H1 (cell line): ENCODE data around the gene MUC5AC. TPM values are rescaled to one million over a fixed set of nuclear protein-coding genes. Genes with fewer than 3 reads are reported as not detected.

Experiments used
- CTCF ChIA-PET: fragments of 300-600 bp; sonication (Branson Sonifier 250); formaldehyde crosslinking; loops from one replicate; lab custom pipeline; 2021; ENCODE audit not compliant: partially characterized antibody; lab: Charles Lee
- POLR2A ChIA-PET: fragments of 300-600 bp; sonication (Branson Sonifier 250); formaldehyde crosslinking; loops from one replicate; lab custom pipeline; 2021; ENCODE audit warnings: inconsistent platforms; ENCODE audit not compliant: partially characterized antibody; lab: Charles Lee
- DNase-seq, 2 experiments: peaks; one replicate each; pipeline versions ENCODE4 v3.0.0 to v3.0.0-alpha.2; 2010 to 2022; ENCODE audit warnings: low spot score in 2 of 2, low read depth in 1 of 2, mixed read lengths in 1 of 2
- FAIRE-seq: peaks from 2 replicates; lab custom pipeline; 2011; peaks lifted over from hg19 to GRCh38; lab: Jason Lieb, UNC
- H2AFZ ChIP-seq: 2 replicates; pipeline ENCODE4 v1.8.1; 2012; ENCODE audit warnings: low read length, inconsistent platforms
- H2AK5ac ChIP-seq: 2 replicates; pipeline ENCODE4 v1.6.1; 2013; ENCODE audit warnings: low read depth, low read length
- H2BK120ac ChIP-seq: replicated peaks from 2 replicates; pipeline ENCODE3; 2013; ENCODE audit warnings: low read depth, low read length, inconsistent platforms
- H2BK12ac ChIP-seq: 2 replicates; pipeline ENCODE4 v1.6.1; 2013; ENCODE audit warnings: low read depth, low read length
- H2BK15ac ChIP-seq: 2 replicates; pipeline ENCODE4 v1.6.1; 2013; ENCODE audit warnings: low read length
- H2BK20ac ChIP-seq: 2 replicates; pipeline ENCODE4 v1.6.1; 2013; ENCODE audit warnings: low read length
- H2BK5ac ChIP-seq: 2 replicates; pipeline ENCODE4 v1.6.1; 2013; ENCODE audit warnings: low read depth, low read length
- H3K14ac ChIP-seq: 2 replicates; pipeline ENCODE4 v1.6.1; 2013; ENCODE audit warnings: inconsistent platforms; ENCODE audit not compliant: insufficient read length
- H3K18ac ChIP-seq: 2 replicates; pipeline ENCODE4 v1.6.1; 2013; ENCODE audit warnings: low read length; ENCODE audit errors: extremely low read depth
- H3K23ac ChIP-seq: 2 replicates; pipeline ENCODE4 v1.6.1; 2013; ENCODE audit warnings: inconsistent platforms; ENCODE audit not compliant: insufficient read length
- H3K23me2 ChIP-seq: 2 replicates; pipeline ENCODE4 v1.6.1; 2013; ENCODE audit warnings: low read depth, low read length
- H3K27ac ChIP-seq: 2 replicates; pipeline ENCODE4 v1.6.1; 2011; ENCODE audit warnings: low read depth, low read length, inconsistent platforms
- H3K27me3 ChIP-seq, 4 experiments: replicated peaks in 1 of 4; 1 replicate in 1 of 4; 2 replicates in 3 of 4; pipeline versions ENCODE4 v1.6.1 to v1.8.1; 2011 to 2013; ENCODE audit warnings: low read length in 3 of 4, mild to moderate bottlenecking in 3 of 4, inconsistent platforms in 2 of 4, mixed read lengths in 2 of 4, moderate library complexity in 1 of 4; ENCODE audit not compliant: control insufficient read depth in 3 of 4, insufficient read depth in 3 of 4; ENCODE audit errors: extremely low read depth in 1 of 4
- H3K36me3 ChIP-seq, 4 experiments: 2 replicates each; pipeline versions ENCODE4 v1.6.1 to v1.8.1; 2011 to 2013; ENCODE audit warnings: mild to moderate bottlenecking in 4 of 4, low read length in 3 of 4, moderate library complexity in 2 of 4, control low read depth in 1 of 4, inconsistent platforms in 1 of 4; ENCODE audit not compliant: insufficient read depth in 4 of 4, control insufficient read depth in 2 of 4
- H3K4ac ChIP-seq: replicated peaks from 2 replicates; pipeline ENCODE3; 2013; ENCODE audit warnings: low read length, low read depth, mixed read lengths, inconsistent platforms; ENCODE audit not compliant: insufficient read length
- H3K4me1 ChIP-seq, 4 experiments: replicated peaks in 1 of 4; 1 replicate in 1 of 4; 2 replicates in 3 of 4; pipeline versions ENCODE4 v1.6.1 to v1.8.1; 2011 to 2013; ENCODE audit warnings: low read length in 3 of 4, inconsistent platforms in 2 of 4, mixed read lengths in 1 of 4; ENCODE audit not compliant: insufficient read depth in 4 of 4, control insufficient read depth in 3 of 4
- H3K4me2 ChIP-seq, 2 experiments: 2 replicates each; pipeline versions ENCODE4 v1.6.1 to v1.8.1; 2011 to 2013; ENCODE audit warnings: low read depth in 2 of 2, low read length in 2 of 2, control low read depth in 1 of 2, inconsistent platforms in 1 of 2, mild to moderate bottlenecking in 1 of 2; ENCODE audit not compliant: insufficient read depth in 1 of 2
- H3K4me3 ChIP-seq, 4 experiments: fragments of 200-600, 300-600 bp in 1 of 4; sonication (generic), shearing (Covaris generic), sonication (Bioruptor Twin) in 1 of 4; 2 replicates each; pipeline versions ENCODE4 v1.5.1 to v1.8.1; 2011 to 2016; ENCODE audit warnings: low read length in 4 of 4, low read depth in 3 of 4, control low read depth in 2 of 4, inconsistent platforms in 2 of 4, mild to moderate bottlenecking in 2 of 4, mixed read lengths in 1 of 4, moderate library complexity in 1 of 4; ENCODE audit not compliant: insufficient read depth in 2 of 4; ENCODE audit errors: extremely low read depth in 1 of 4
- H3K56ac ChIP-seq: replicated peaks from 2 replicates; pipeline ENCODE3; 2013; ENCODE audit warnings: low read depth, mild to moderate bottlenecking, mixed read lengths, low read length, inconsistent platforms; ENCODE audit not compliant: insufficient read length
- H3K79me1 ChIP-seq: 2 replicates; pipeline ENCODE4 v1.6.1; 2013; ENCODE audit warnings: low read depth, low read length, control low read depth
- H3K79me2 ChIP-seq, 2 experiments: 2 replicates each; pipeline versions ENCODE4 v1.6.1 to v1.8.1; 2012 to 2013; ENCODE audit warnings: low read length in 2 of 2, mild to moderate bottlenecking in 2 of 2, inconsistent platforms in 1 of 2; ENCODE audit not compliant: insufficient read depth in 2 of 2, control insufficient read depth in 1 of 2
- H3K9ac ChIP-seq, 4 experiments: replicated peaks in 1 of 4; 1 replicate in 1 of 4; 2 replicates in 3 of 4; pipeline versions ENCODE4 v1.6.1 to v1.8.1; 2011 to 2013; ENCODE audit warnings: low read depth in 3 of 4, low read length in 3 of 4, control low read depth in 2 of 4, mild to moderate bottlenecking in 2 of 4, moderate library complexity in 2 of 4, inconsistent platforms in 1 of 4; ENCODE audit errors: extremely low read depth in 1 of 4
- H3K9me3 ChIP-seq, 2 experiments: 2 replicates each; pipeline versions ENCODE4 v1.6.1 to v1.8.1; 2012 to 2013; ENCODE audit warnings: mild to moderate bottlenecking in 2 of 2, moderate library complexity in 2 of 2, control low read depth in 1 of 2, inconsistent platforms in 1 of 2, low read depth in 1 of 2, low read length in 1 of 2, mixed read lengths in 1 of 2; ENCODE audit not compliant: insufficient read depth in 2 of 2
- H4K20me1 ChIP-seq, 2 experiments: replicated peaks in 1 of 2; 2 replicates each; pipeline versions ENCODE3 to v1.8.1; 2011 to 2013; ENCODE audit warnings: inconsistent platforms in 2 of 2, low read length in 2 of 2, mild to moderate bottlenecking in 1 of 2; ENCODE audit not compliant: insufficient read depth in 2 of 2, control insufficient read depth in 1 of 2
- H4K5ac ChIP-seq: 2 replicates; pipeline ENCODE4 v1.6.1; 2013; ENCODE audit warnings: low read length, low read depth, mixed read lengths, inconsistent platforms; ENCODE audit not compliant: insufficient read length
- H4K8ac ChIP-seq: 2 replicates; pipeline ENCODE4 v1.8.0; 2013; ENCODE audit warnings: mild to moderate bottlenecking, moderate library complexity, low read length, inconsistent platforms; ENCODE audit not compliant: insufficient read depth; ENCODE audit errors: extremely low read depth
- H4K91ac ChIP-seq: replicated peaks from 2 replicates; pipeline ENCODE3; 2013; ENCODE audit warnings: low read length, mixed read lengths, inconsistent platforms; ENCODE audit not compliant: insufficient read length
- CBX5 ChIP-seq: fragments of 300-800, 300-1000 bp; sonication (generic); IDR thresholded peaks from 2 replicates; pipeline ENCODE4 v1.7.1; 2016; ENCODE audit warnings: antibody characterized with exemption, low read length, low read depth
- CHD1 ChIP-seq: IDR thresholded peaks from 2 replicates; pipeline ENCODE4 v1.6.1; 2012; ENCODE audit warnings: low read depth, low read length, improper control_type of control experiment
- EZH2 ChIP-seq: fragments of 200-600 bp; sonication (generic); IDR thresholded peaks from 2 replicates; pipeline ENCODE4 v1.7.1; 2012; ENCODE audit warnings: low read depth, mild to moderate bottlenecking, moderate library complexity, low read length, inconsistent platforms; ENCODE audit not compliant: severe bottlenecking
- FOSL1 ChIP-seq: IDR thresholded peaks from 2 replicates; pipeline ENCODE4 v1.6.1; 2011; ENCODE audit warnings: mild to moderate bottlenecking, low read depth, low read length, moderate library complexity; ENCODE audit not compliant: insufficient read depth
- GABPA ChIP-seq: IDR thresholded peaks from 2 replicates; pipeline ENCODE4 v1.6.1; 2011; ENCODE audit warnings: mild to moderate bottlenecking, low read length, moderate library complexity, borderline replicate concordance; ENCODE audit not compliant: insufficient read depth
- PHF8 ChIP-seq: fragments of 200-600 bp; sonication (generic); conservative IDR thresholded peaks from 2 replicates; pipeline ENCODE4 v1.7.1; 2012; ENCODE audit warnings: low read depth, mild to moderate bottlenecking, inconsistent platforms, low read length, moderate library complexity
- SIN3A ChIP-seq, 2 experiments: IDR thresholded peaks in 1 of 2; conservative IDR thresholded peaks in 1 of 2; 2 replicates each; pipeline ENCODE4 v1.6.1; 2011 to 2012; ENCODE audit warnings: low read length in 2 of 2, improper control_type of control experiment in 1 of 2, low read depth in 1 of 2, mild to moderate bottlenecking in 1 of 2
- SIX5 ChIP-seq: IDR thresholded peaks from 2 replicates; pipeline ENCODE4 v1.6.1; 2011; ENCODE audit warnings: mild to moderate bottlenecking, low read depth, low read length
- TAF1 ChIP-seq: IDR thresholded peaks from 2 replicates; pipeline ENCODE4 v1.6.1; 2011; ENCODE audit warnings: mild to moderate bottlenecking, low read depth, low read length
- TAF7 ChIP-seq: optimal IDR thresholded peaks from 2 replicates; pipeline ENCODE3; 2011; ENCODE audit warnings: low read depth, mild to moderate bottlenecking, inconsistent platforms, low read length, moderate library complexity, borderline replicate concordance
- USF2 ChIP-seq: IDR thresholded peaks from 2 replicates; pipeline ENCODE4 v1.6.1; 2011; ENCODE audit warnings: low read length, improper control_type of control experiment
- WGBS, 2 experiments: shearing (Covaris generic) in 1 of 2; methylation state at CpG; one replicate each; pipeline versions ENCODE4 v1.1.6 to v1.1.7; 2013 to 2015; ENCODE audit warnings: low lambda C conversion rate in 2 of 2, mixed read lengths in 2 of 2, inconsistent platforms in 1 of 2, low coverage in 1 of 2, missing lambda C conversion rate in 1 of 2; ENCODE audit not compliant: insufficient replicate concordance in 2 of 2, insufficient coverage in 1 of 2, insufficient read length in 1 of 2; ENCODE audit errors: extremely low coverage in 1 of 2, missing lambda C conversion rate in 1 of 2; 5-methylcytosine and 5-hydroxymethylcytosine counted together
- polyA plus RNA-seq, 7 experiments: library from polyadenylated mRNA; depleted of rRNA in 3 of 7; stranded (reverse) in 5 of 7; unstranded in 2 of 7; fragments of >200 nt in 5 of 7; fragments of 200-250 nt in 2 of 7; gene quantifications; 1 replicate in 5 of 7; 2 replicates in 1 of 7; 4 replicates in 1 of 7; pipeline versions ENCODE4 v1.2.1 to v1.2.3, GENCODE V29; 2011 to 2013; ENCODE audit warnings: missing spikeins in 2 of 7, mixed read lengths in 2 of 7
- total RNA-seq: library from RNA; stranded (reverse); fragmentation: NEBNext Ultra II Directional; extraction: Animal tissue kit (Norgen Biotek cat#: 25700); gene quantifications from 2 replicates; pipeline ENCODE4 v1.2.1, GENCODE V29; 2021

The MUC5AC gene
- total and polyA plus RNA-seq, 2 of the 8 experiments (the other 6 are each of a cell fraction or from before 2014, with no cell fraction given): not detected

- POLR2A ChIA-PET: no interaction called here
- Histone ChIP-seq H2BK120ac (no peak overlapping the region), H2BK12ac (no peak overlapping the region), H2BK5ac (no peak overlapping the region), H3K27ac (no peak overlapping the region), H2BK20ac (no peak overlapping the region), H2AFZ (no peak overlapping the region), H3K79me2 (no peaks in the 10 kb centered on the region), H2AK5ac (no peak overlapping the region), H3K27me3 (no peaks in the 10 kb centered on the region), H4K20me1 (peaks cover 0 to 2% of the 10 kb centered on the region in 2 experiments), H3K36me3 (no peaks in the 10 kb centered on the region), H3K4me3 (no peak overlapping the region), H3K4me2 (no peak overlapping the region), H4K5ac (no peak overlapping the region), H4K8ac (no peak overlapping the region), H4K91ac (no peak overlapping the region), H3K56ac (no peak overlapping the region), H3K4ac (no peak overlapping the region), H3K18ac (no peak overlapping the region), H3K9me3 (peaks cover 41 to 86% of the 10 kb centered on the region in 2 experiments), H3K9ac (no peak overlapping the region), H3K4me1 (no peaks in the 10 kb centered on the region), H3K23ac (no peak overlapping the region), H3K79me1 (no peaks in the 10 kb centered on the region), H3K14ac (no peak overlapping the region), H3K23me2 (peaks cover 11% of the 10 kb centered on the region; the same call in 1 of the 2 replicates), H2BK15ac (no peak overlapping the region)
- CTCF ChIA-PET: interaction anchor here (0.7 kb wide), 1 partner anchor 23 kb away, joined by 3 read pairs; no protein-coding TSS in a partner anchor
- no peak for FAIRE-seq
- no peak for DNase-seq
- WGBS, 2 experiments: 88% methylated on average over 33 of the region's 34 CpGs; no CpG with 5 or more reads in 1 of the 2 experiments
- TF ChIP-seq TAF7 (no peak), EZH2 (no peak), USF2 (no peak), CBX5 (no peak; the same call in 1 of the 2 replicates), GABPA (no peak), SIN3A (conservative IDR thresholded peaks at IDR 0.05 in 1 of 2, IDR thresholded peaks at IDR 0.05 in 1 of 2; ENCODE audit: low read depth in 1 of 2, low read length in 2 of 2) (no peak), CHD1 (no peak), FOSL1 (no peak), TAF1 (no peak), PHF8 (no peak), SIX5 (no peak)
Observed at GRCh38 chr11:1177020-1177770, 19.4 kb downstream of the MUC5AC start.
